Measurements from ENCODE around the gene STAG1. TPM values are rescaled to one million over a fixed set of nuclear protein-coding genes. Genes with fewer than 3 reads are reported as not detected.

STAG1 gene
- total RNA-seq, 1 donor from 2014 or later: 24.1 TPM

DNA sequence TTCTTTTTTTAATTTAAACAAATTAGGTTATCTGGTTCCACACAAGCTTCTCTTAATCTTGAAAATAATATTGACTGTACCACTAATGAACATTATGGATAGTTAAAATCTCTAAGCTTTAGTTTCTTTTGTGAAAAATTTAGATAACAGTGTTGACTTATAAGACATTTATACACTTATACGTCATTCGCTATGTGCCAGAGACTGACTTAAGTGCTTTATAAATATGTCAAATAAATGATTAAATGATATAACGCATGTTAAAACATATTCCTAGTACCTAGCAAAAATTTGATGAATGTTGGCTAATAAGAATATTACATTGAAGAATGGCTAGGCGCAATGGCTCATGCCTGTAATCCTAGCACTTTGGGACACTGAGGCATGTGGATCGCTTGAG is 405.7 kb downstream of the STAG1 start:
- peaks cover 41% of the 10 kb centered on the region for H3K4me1 Mint-ChIP-seq (ENCODE audit: low read depth, unreplicated experiment)
- Histone ChIP-seq H3K27me3 (ENCODE audit: insufficient read depth, low read length) (no peaks in the 10 kb centered on the region), H3K9me3 (ENCODE audit: insufficient read depth, low read depth, low read length) (no peaks in the 10 kb centered on the region), H3K4me2 (ENCODE audit: low read length) (no peak overlapping the region), H3K36me3 (ENCODE audit: insufficient read depth, low read length) (peaks cover 5% of the 10 kb centered on the region), H4K20me1 (ENCODE audit: insufficient read depth, low read length) (no peaks in the 10 kb centered on the region), H3K27ac (ENCODE audit: low read depth, low read length) (no peak overlapping the region), H3K4me1 (ENCODE audit: insufficient read depth, low read length) (peaks cover 31% of the 10 kb centered on the region), H3K9ac (ENCODE audit: low read length) (no peak overlapping the region), H3K79me2 (ENCODE audit: insufficient read depth, low read length) (no peaks in the 10 kb centered on the region), H2AFZ (ENCODE audit: low read depth, low read length) (no peak overlapping the region), H3K4me3 (ENCODE audit: insufficient read depth, low read depth, low read length) (no peak overlapping the region)
- no peak for TF ChIP-seq EZH2 (IDR thresholded peaks at IDR 0.05; ENCODE audit: insufficient read depth, low read length)
- TF ChIP-seq CTCF (IDR thresholded peaks at IDR 0.05; ENCODE audit: insufficient read depth, low read depth, low read length): no peak
- H3K9me3 Mint-ChIP-seq (ENCODE audit: unreplicated experiment): no peaks in the 10 kb centered on the region
- no peak overlapping the region for H3K4me3 Mint-ChIP-seq (ENCODE audit: unreplicated experiment)
- H3K27me3 Mint-ChIP-seq (ENCODE audit: low read depth, unreplicated experiment): no peaks in the 10 kb centered on the region
- H3K27ac Mint-ChIP-seq (ENCODE audit: unreplicated experiment): no peak overlapping the region
- peaks cover 3% of the 10 kb centered on the region for H3K36me3 Mint-ChIP-seq (ENCODE audit: low read depth, unreplicated experiment)
- DNase-seq (ENCODE audit: low read depth) (no peak), FAIRE-seq (no peak)

DNA sequence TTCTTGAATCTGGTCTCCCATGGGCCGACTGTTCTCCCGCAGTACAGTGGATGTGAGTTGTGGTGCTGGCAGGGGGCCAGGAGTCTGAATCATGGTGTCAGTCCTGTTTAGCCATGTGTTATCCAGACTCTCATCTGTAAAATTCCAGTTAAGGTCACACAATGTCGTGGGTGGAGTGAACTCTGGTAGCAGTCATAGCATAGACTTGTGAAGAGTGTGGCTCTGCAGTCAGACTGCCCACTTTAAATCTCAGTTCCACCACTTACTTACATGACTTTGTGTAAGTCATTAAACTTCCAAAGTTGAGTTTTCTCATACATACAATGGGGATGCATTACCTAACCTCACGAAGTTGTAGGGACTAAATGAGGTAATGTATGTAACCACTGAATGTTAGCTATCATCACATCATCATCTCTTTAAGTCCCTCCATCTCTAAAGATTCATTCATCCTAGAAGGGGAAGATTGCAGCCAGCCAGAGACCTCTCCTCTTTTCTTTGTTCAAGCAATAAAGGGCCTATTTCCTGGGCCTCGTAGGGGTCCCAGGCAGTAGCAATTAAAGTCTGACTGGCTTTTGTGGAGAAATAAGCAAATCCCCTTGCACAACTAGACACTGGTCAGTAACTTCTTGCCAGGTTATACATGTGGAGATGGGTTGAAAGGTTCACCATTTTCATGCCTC is 408.2 kb downstream of the STAG1 start:
- Mint-ChIP-seq H3K36me3 (ENCODE audit: low read depth, unreplicated experiment) (peaks cover 7% of the 10 kb centered on the region), H3K4me1 (ENCODE audit: low read depth, unreplicated experiment) (peaks cover 22% of the 10 kb centered on the region), H3K9me3 (ENCODE audit: unreplicated experiment) (no peaks in the 10 kb centered on the region), H3K27ac (ENCODE audit: unreplicated experiment) (peak overlapping the region; percentile 76), H3K27me3 (ENCODE audit: low read depth, unreplicated experiment) (no peaks in the 10 kb centered on the region), H3K4me3 (ENCODE audit: unreplicated experiment) (no peak overlapping the region)
- Histone ChIP-seq H3K27ac (ENCODE audit: low read depth, low read length) (peak overlapping the region; percentile 74), H3K9ac (ENCODE audit: low read length) (no peak overlapping the region), H3K4me1 (ENCODE audit: insufficient read depth, low read length) (peaks cover 14% of the 10 kb centered on the region), H3K4me2 (ENCODE audit: low read length) (peak overlapping the region; percentile 24), H4K20me1 (ENCODE audit: insufficient read depth, low read length) (no peaks in the 10 kb centered on the region), H3K79me2 (ENCODE audit: insufficient read depth, low read length) (no peaks in the 10 kb centered on the region), H3K4me3 (ENCODE audit: insufficient read depth, low read depth, low read length) (no peak overlapping the region), H3K36me3 (ENCODE audit: insufficient read depth, low read length) (peaks cover 9% of the 10 kb centered on the region), H3K27me3 (ENCODE audit: insufficient read depth, low read length) (no peaks in the 10 kb centered on the region), H3K9me3 (ENCODE audit: insufficient read depth, low read depth, low read length) (no peaks in the 10 kb centered on the region), H2AFZ (ENCODE audit: low read depth, low read length) (no peak overlapping the region)
- FAIRE-seq (peak; percentile 95), DNase-seq (ENCODE audit: low read depth) (peak; percentile 98)
- no peak for TF ChIP-seq EZH2 (IDR thresholded peaks at IDR 0.05; ENCODE audit: insufficient read depth, low read length)
- TF ChIP-seq CTCF (IDR thresholded peaks at IDR 0.05; ENCODE audit: insufficient read depth, low read depth, low read length): no peak

- no peaks in the 10 kb centered on the region for H3K9me3 Mint-ChIP-seq (ENCODE audit: unreplicated experiment)
- Histone ChIP-seq H3K36me3 (ENCODE audit: insufficient read depth, low read length) (peaks cover 9% of the 10 kb centered on the region), H3K27ac (ENCODE audit: low read depth, low read length) (peak overlapping the region; percentile 51), H3K9ac (ENCODE audit: low read length) (no peak overlapping the region), H3K9me3 (ENCODE audit: insufficient read depth, low read depth, low read length) (no peaks in the 10 kb centered on the region), H3K79me2 (ENCODE audit: insufficient read depth, low read length) (no peaks in the 10 kb centered on the region), H3K27me3 (ENCODE audit: insufficient read depth, low read length) (no peaks in the 10 kb centered on the region), H3K4me2 (ENCODE audit: low read length) (no peak overlapping the region), H2AFZ (ENCODE audit: low read depth, low read length) (no peak overlapping the region), H4K20me1 (ENCODE audit: insufficient read depth, low read length) (no peaks in the 10 kb centered on the region), H3K4me1 (ENCODE audit: insufficient read depth, low read length) (peaks cover 14% of the 10 kb centered on the region), H3K4me3 (ENCODE audit: insufficient read depth, low read depth, low read length) (no peak overlapping the region)
- H3K4me3 Mint-ChIP-seq (ENCODE audit: unreplicated experiment): no peak overlapping the region
- peaks cover 11% of the 10 kb centered on the region for H3K36me3 Mint-ChIP-seq (ENCODE audit: low read depth, unreplicated experiment)
- FAIRE-seq: no peak
- peak overlapping the region; percentile 76 for H3K27ac Mint-ChIP-seq (ENCODE audit: unreplicated experiment)
- H3K4me1 Mint-ChIP-seq (ENCODE audit: low read depth, unreplicated experiment): peaks cover 19% of the 10 kb centered on the region
- no peak for DNase-seq (ENCODE audit: low read depth)
- TF ChIP-seq EZH2 (IDR thresholded peaks at IDR 0.05; ENCODE audit: insufficient read depth, low read length): no peak
- TF ChIP-seq CTCF (IDR thresholded peaks at IDR 0.05; ENCODE audit: insufficient read depth, low read depth, low read length): no peak
- H3K27me3 Mint-ChIP-seq (ENCODE audit: low read depth, unreplicated experiment): no peaks in the 10 kb centered on the region
These were observed 408.7 kb downstream of the STAG1 start for GRCh38 chr3:136343446-136343845.

Data from astrocyte (in vitro differentiated cells and primary cell).